T-helper 1 cell treated with Interleukin-12 subunit alpha and Interleukin-12 subunit beta and Interleukin-4 antibody, amounts not matched to agents 30 ng/mL and 1 ng/mL, for 36 hours (primary cell): ENCODE data around the gene FUZ. TPM values are rescaled to one million over a fixed set of nuclear protein-coding genes. Genes with fewer than 3 reads are reported as not detected.

ENCODE experiments used
- intact Hi-C: fragments of 100-400 bp; cut with micrococcal nuclease; formaldehyde crosslinking; loops from one replicate; pipeline ENCODE4 v1.15.1; 2024
- total RNA-seq: library from RNA; stranded (reverse); gene quantifications from 2 replicates; pipeline ENCODE4 v1.2.3, GENCODE V29; 2022

Gene FUZ
- total RNA-seq, 1 donor from 2014 or later = 11.7 TPM

- intact Hi-C loops = no loop called here
These were observed 26.7 kb downstream of the FUZ start for GRCh38 chr19:49786376-49786820.

DNA sequence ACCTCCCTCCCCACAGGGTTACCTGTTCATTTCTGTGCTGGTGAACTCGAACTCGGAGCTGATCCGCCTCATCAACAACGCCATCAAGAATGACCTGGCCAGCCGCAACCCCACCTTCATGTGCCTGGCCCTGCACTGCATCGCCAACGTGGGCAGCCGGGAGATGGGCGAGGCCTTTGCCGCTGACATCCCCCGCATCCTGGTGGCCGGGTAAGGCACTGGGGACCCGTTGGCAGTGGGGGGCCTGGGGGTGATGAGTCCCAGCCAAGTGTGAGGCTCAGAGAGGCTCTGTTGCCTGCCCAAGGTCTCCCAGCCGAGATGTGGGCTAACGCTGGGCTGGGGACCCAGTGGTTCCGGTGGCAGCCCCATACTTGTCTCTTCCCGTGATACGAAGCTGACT lies 30.6 kb downstream of the FUZ start:
- intact Hi-C loops = no loop called here

GRCh38 chr19:49781394-49781793 lies 31.7 kb downstream of the FUZ start:
- intact Hi-C loops = no loop called here

DNA sequence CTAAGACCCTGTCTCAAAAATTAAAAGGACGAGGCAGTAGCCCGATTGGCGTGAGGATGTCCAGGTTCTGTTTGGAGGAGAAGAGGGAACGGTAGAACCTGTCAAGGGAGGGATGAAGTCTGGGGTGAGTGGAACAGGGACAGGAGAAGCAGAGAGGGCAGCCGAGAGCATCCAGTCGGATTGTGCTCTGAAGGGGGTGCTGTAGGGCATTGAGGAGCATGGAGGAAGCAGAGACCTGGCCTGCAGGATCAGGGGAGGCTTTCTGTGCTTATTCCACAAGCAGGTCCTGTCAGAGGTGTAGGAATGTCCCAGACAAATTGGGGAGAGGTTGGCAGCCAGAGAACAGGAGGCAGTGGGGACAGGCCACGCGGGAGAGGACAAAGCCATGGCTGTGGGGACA lies 32.2 kb downstream of the FUZ start:
- intact Hi-C loops = no loop called here

DNA sequence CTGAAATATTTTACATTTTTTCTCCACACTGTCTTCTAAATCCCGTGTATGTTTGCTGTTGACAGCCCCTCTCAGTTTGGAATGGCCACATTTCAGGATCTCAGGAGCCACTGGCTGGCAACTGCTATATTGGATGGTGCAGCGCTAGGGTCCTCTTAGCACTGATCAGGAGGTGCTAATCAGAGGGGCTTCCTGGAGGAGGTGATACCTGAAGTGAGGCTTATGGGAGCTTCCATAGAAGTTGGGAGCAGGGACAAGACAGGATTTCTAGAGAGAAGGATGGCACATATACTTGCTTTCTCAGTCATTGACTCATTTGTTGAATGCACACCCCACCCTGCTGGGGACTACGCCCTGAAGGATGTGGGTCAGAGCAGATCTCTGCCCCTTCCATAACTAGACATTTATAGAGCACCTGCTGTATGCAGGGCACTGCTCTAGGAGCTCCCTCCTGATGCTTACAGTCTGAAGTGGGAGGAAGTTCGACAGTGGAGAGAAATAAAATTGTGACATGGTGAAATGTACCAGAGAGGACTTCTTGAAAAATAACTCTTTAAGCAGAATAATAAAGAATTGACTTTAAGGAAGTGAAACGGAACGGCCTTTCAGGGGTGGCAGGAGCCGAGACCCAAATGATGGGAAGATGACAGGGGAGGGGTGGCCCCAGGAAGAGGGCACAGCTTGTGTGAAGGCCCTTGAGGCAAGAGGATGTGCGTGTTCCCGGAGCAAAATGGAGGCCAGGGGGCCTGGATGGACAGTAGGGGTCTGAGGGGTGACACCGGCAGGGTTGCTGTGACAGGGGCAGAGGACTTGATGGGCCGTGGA lies 33.1 kb downstream of the FUZ start:
- intact Hi-C loops = no loop called here

DNA sequence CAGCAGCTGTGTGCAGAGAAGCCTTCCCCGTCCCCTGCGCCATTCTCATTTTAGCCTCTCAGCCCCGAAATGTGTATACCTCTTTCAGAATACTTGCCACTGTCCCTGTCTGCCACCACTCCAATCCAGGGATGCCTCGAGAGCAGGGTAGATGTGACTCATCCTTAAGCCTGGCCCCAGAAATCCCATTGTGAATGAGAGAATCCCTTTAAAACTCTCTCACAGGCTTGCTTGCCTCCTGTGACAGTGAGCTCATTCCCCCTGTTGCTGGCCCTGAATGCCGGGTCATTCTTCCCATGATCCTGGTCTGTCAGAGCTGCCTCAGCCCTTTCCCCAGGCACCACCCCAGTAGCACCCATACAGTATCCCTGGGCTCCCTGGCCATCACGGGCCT lies 36.7 kb downstream of the FUZ start:
- intact Hi-C loops = no loop called here

- intact Hi-C loops = no loop called here
These were observed 37.2 kb downstream of the FUZ start for GRCh38 chr19:49775742-49776370.

DNA sequence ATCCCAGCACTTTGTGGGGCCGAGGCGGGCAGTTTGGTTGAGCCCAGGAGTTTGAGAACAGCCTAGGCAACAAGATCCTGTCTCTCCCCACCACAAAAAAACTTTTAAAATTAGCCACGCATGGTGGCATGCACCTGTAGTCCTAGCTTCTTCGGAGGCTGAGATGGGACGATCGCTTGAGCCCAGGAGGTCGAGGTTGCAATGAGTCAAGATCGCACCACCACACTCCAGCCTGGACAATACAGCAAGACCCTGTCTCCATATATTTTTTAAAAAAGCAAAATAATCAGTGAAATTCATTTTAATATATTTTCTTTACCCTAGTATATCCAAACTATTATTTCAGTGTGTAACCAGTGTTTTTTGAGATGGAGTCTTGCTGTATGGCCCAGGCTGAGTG lies 38.1 kb downstream of the FUZ start:
- intact Hi-C loops = no loop called here

DNA sequence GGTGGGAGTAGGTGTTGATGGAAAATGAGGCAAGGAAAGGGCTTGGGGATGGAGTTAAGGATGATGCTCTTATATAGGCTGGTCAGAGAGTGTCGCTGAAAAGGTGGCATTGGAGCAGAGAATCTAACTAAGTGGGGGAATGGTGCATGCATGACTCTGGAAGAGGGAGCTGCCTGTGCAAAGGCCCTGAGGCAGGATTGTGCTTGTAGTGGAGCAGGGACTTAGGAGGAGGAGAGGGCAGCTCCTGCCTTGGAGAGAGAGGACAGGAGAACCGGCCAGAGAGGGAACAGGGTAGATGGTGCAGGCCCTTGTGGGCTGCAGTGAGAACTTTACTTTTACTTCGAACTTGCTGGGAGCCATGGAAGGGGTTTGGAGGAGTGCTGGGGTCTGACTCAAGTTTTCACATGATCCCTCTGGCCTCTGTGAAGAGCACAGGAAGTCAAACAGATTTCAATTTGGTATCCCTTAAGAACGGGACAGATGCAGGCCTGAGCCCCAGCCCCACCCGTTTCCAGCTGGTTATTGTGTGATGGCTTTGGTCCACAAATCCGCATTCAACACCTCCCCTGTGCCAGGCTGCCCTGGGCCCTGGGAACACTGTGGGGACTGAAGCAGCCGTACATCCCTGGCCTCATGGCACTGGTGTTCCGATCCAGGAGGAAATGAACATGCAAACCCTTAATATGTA lies 39.3 kb downstream of the FUZ start:
- intact Hi-C loops = no loop called here

DNA sequence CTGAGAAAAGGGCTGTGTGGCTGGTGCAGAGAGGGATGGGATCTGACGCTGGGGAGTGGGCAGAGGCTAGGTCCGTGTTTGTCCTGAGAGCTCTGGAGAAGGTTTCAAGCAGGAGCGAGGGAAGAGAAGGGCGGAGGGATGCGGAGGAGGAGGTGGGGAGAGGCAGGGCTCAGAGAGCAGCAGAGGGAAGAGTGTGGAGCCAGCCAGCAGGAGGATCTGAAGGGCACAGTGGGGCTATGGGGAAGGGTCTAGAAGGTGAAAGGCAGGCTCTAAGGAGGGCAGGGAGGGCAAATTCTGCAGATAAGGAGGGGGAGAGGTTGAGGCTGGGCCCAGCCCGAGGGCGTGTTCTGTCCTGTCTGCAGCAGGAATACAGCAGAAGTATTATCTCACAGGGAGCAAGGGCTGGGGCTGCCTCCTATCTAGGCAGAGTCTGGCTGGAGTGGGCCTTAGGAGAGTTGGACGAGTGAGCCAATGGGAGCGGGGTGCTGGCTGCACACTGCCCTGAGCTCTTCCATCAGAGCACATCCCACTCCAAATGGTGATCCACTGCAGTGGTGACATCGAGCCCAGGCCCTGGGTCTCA lies 40.2 kb downstream of the FUZ start:
- intact Hi-C loops = no loop called here

DNA sequence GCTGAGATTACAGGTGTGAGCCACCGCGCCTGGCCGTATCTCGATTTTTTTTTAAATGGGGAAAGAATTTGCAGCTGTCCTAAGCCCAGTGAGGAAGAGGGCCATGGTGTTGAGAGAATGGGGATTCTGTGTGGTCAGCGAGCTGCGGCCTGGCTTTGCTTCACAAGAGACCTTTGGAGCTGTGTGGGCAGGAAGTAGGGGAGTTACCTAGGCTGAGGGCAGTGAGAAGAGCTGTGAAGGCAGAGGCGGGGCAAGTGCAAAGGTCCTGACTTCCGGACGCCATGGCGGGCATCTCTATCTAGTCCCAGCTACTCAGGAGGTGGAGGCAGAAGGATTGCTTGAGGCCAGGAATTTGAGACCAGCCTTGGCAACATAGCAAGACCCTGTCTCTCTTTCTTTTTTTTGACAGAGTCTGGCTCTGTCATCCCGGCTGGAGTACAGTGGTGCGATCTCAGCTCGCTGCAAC lies 41.4 kb downstream of the FUZ start:
- intact Hi-C loops = no loop called here

DNA sequence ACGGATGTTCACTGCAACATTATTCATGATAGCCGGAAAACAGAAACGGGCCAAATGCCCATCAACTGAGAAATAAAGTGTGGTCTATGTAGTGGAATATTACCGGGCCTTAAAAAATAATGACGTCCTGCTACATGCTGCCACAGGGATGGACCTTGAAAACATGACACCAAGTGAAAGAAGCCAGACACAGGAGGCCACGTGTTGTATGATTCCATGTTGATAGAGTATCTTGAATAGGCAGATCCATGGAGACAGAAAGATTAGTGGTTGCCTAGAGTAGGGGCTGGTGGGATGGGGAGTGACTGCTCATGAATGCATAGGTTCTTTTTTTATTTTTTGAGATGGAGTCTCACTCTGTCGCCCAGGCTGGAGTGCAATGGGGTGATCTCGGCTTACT lies 42.6 kb downstream of the FUZ start:
- intact Hi-C loops = no loop called here

DNA sequence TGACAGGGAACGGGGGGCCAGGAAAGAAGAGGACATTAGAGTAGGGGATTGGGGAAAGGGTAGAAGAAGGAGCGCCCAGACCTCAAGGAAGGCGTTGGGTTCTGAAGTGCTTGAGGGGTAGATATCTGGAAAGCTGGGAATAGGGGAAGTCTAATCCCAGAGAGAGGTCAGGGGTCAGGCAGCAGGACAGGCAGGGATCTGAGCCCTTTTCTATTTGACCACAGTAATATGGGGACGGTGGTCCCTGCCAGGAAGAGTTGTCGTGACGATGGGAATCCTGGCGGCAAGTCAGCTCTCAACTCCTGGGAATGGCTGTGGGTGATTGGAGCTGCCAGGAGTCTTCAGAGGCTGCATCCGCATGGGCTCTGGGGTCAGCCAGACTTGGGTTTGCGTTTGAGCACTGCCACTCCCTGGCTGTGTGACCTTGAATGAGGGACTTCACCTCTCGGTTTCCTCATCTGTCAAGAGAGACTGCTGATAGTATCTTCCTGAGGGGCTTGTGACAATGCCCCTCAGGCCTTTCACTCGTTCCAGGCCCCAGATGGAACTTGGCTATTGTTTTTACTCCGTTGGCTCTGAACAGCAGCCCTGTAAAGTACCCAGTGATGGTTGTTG lies 45.0 kb downstream of the FUZ start:
- intact Hi-C loops = loop anchor here (2.0 to 5.0 kb wide), 4 partner anchors 161 to 776 kb away; partner anchors contain the start of genes ALDH16A1, ATF5, C19orf73 and GYS1

- intact Hi-C loops = loop anchor here (2.0 to 5.0 kb wide), 4 partner anchors 161 to 775 kb away; partner anchors contain the start of genes ALDH16A1, ATF5, C19orf73 and GYS1
These were observed 45.7 kb downstream of the FUZ start for GRCh38 chr19:49767381-49767780.

- intact Hi-C loops = loop anchor here (1.0 to 5.0 kb wide), 19 partner anchors 41 to 775 kb away; partner anchors contain the start of genes AKT1S1, ALDH16A1, ATF5 and C19orf73
These were observed 46.2 kb downstream of the FUZ start, which contains the start of gene AP2A1 for GRCh38 chr19:49766930-49767299. Gene AP2A1, plus strand, starts transcription at chr19:49767001. Its CDS starts 133 bp downstream, at chr19:49767134.

- intact Hi-C loops = loop anchor here (1.0 to 5.0 kb wide), 19 partner anchors 42 to 774 kb away; partner anchors contain the start of genes AKT1S1, ALDH16A1, ATF5 and C19orf73
These were observed 46.8 kb downstream of the FUZ start for GRCh38 chr19:49766007-49766929.

GRCh38 chr19:49764341-49764740 lies 48.8 kb downstream of the FUZ start:
- intact Hi-C loops = no loop called here

DNA sequence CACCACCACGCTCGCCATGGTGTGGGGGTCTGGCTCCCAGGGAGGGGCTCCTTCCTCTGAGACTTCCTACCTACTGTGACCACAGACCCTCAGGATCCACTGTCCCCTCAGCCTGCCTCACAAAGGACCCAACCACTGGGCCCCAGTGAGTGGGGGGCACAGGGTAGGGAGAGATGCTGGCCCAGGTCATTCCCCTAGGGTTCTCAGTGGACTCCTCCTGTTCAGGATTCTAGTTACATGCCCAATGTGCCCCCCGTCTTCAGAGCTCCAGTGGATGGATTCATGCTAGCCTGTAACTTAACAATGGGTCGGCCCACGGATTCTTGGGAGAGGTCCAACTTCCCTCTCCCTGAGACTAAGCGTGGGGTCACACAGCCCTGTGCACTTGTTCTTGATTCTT lies 49.9 kb downstream of the FUZ start, which contains the start of gene TSKS:
Gene TSKS (minus strand): TSS at position 77 of the 400 bp plus-strand sequence. CDS start 59 bp downstream, at position 18.
- intact Hi-C loops = no loop called here

- intact Hi-C loops = no loop called here
These were observed 51.3 kb downstream of the FUZ start for GRCh38 chr19:49761625-49762311.
